Ascending aorta (tissue), 2 donors: ENCODE measurements around the gene CKMT2. TPM values are rescaled to one million over a fixed set of nuclear protein-coding genes. Genes with fewer than 3 reads are reported as not detected.

Source experiments
- DNase-seq, 2 donors: peaks; one replicate each; pipeline ENCODE4 v3.0.0-alpha.2; 2019; ENCODE audit warnings: low spot score in 2 of 2
- H3K27ac ChIP-seq, 2 donors: fragments of 200-600 bp; sonication (generic); one replicate each; pipeline ENCODE4 v1.5.1; 2016 to 2017; ENCODE audit warnings: mild to moderate bottlenecking in 1 of 2
- H3K27me3 ChIP-seq: fragments of 200-600 bp; sonication (generic); one replicate; pipeline ENCODE4 v1.5.1; 2017
- H3K36me3 ChIP-seq, 2 donors: fragments of 200-600 bp; sonication (generic); one replicate each; pipeline ENCODE4 v1.5.1; 2016
- H3K4me1 ChIP-seq, 2 donors: fragments of 200-600 bp; sonication (generic); one replicate each; pipeline ENCODE4 v1.5.1; 2016 to 2017; ENCODE audit warnings: mild to moderate bottlenecking in 1 of 2
- H3K4me3 ChIP-seq, 2 donors: fragments of 200-600 bp; sonication (generic); one replicate each; pipeline ENCODE4 v1.5.1; 2016 to 2017; ENCODE audit warnings: mild to moderate bottlenecking in 1 of 2
- H3K9me3 ChIP-seq, 2 donors: fragments of 200-600 bp; sonication (generic); one replicate each; pipeline ENCODE4 v1.5.1; 2016
- CTCF ChIP-seq, 3 experiments: fragments of 200-600 bp in 2 of 3; fragments of 450-650 bp in 1 of 3; sonication (generic) in 2 of 3; IDR thresholded peaks; one replicate each; pipeline ENCODE4 v1.5.1; 2016 to 2019; ENCODE audit warnings: antibody characterized with exemption in 3 of 3, mild to moderate bottlenecking in 1 of 3, moderate library complexity in 1 of 3
- intact Hi-C: fragments of 100-400 bp; cut with DNase I; formaldehyde crosslinking; loops from one replicate; pipeline ENCODE4 v1.15.1; 2023
- total RNA-seq: library from RNA; depleted of rRNA; stranded (reverse); fragments of >200 nt; gene quantifications from one replicate; pipeline ENCODE4 v1.1.0, GENCODE V29; 2016

Gene CKMT2
- total RNA-seq, 1 donor from 2014 or later: 0.43 TPM

DNA sequence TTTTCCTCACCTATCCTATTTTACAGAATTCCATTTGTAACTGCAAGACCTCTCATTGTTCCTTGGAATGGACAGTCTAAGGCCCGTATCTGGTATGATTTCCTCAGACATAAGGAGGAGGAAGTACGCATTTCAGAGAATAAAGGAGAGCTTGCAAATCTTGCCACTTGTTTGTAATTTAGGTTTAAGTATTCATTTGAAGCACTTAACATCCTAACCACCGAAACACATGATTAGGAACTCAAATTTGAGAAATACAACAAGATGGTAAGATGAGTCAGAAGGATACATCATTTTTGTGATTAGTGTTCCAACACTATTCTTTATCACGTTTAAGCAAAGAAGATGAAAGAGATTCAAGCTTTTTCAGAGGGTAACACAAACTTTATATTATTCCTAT is 64.4 kb downstream of the CKMT2 start:
- Histone ChIP-seq H3K27me3 (no peaks in the 10 kb centered on the region), H3K9me3 (peaks cover 0 to 3% of the 10 kb centered on the region in 2 donors), H3K36me3 (no peaks in the 10 kb centered on the region), H3K4me3 (no peak overlapping the region), H3K4me1 (peaks cover 5 to 15% of the 10 kb centered on the region in 2 donors), H3K27ac (no peak overlapping the region)
- TF ChIP-seq CTCF (IDR thresholded peaks at IDR 0.05): no peak
- no peak for DNase-seq
- intact Hi-C loops: no loop called here

DNA sequence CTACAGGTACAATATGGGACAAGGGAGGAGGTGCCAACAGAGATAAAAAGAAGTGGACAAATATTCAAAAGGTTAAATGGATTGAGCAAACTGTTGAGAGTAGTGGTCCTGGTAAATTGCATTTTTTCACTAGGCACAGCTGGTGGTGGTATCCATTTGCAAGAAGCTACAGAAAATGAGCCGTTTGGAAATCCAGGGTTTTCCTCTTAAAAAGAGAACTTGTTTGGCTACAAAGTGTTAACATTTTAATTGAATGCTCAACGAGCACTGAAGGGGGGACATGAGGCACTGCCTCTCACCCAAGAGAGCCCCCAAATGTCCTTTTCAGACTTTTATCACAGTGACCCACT is 67.8 kb downstream of the CKMT2 start:
- Histone ChIP-seq H3K9me3 (no peaks in the 10 kb centered on the region), H3K36me3 (peaks cover 0 to 6% of the 10 kb centered on the region in 2 donors), H3K27ac (peak overlapping the region; percentile 88 to 93), H3K4me1 (peaks cover 5 to 16% of the 10 kb centered on the region in 2 donors), H3K4me3 (peak overlapping the region; percentile 77 to 96), H3K27me3 (no peaks in the 10 kb centered on the region)
- TF ChIP-seq CTCF (IDR thresholded peaks at IDR 0.05): no peak
- DNase-seq: no peak
- intact Hi-C loops: loop anchor here (2.0 to 10.0 kb wide), 5 partner anchors 68 to 674 kb away; partner anchors contain the start of genes ATG10, CKMT2, DHFR and MSH3

- H3K9me3 ChIP-seq: no peaks in the 10 kb centered on the region
- TF ChIP-seq CTCF (IDR thresholded peaks at IDR 0.05): peak in 2 of 3 experiments; percentile 17 to 19
- H3K36me3 ChIP-seq: peaks cover 0 to 6% of the 10 kb centered on the region in 2 donors
- peak; percentile 74 to 96 for DNase-seq
- peaks cover 5 to 16% of the 10 kb centered on the region in 2 donors for H3K4me1 ChIP-seq
- intact Hi-C loops: loop anchor here (2.0 to 10.0 kb wide), 5 partner anchors 69 to 673 kb away; partner anchors contain the start of genes ATG10, CKMT2, DHFR and MSH3
- H3K27ac ChIP-seq: peak within 1 kb of the TSS; percentile 88 to 93
- H3K27me3 ChIP-seq: no peaks in the 10 kb centered on the region
- H3K4me3 ChIP-seq: peak within 1 kb of the TSS; percentile 77 to 96
Observed at GRCh38 chr5:81301271-81302015, 68.3 kb downstream of the CKMT2 start, which contains the start of gene ZCCHC9. ZCCHC9 (plus strand) TSS chr5:81301587; CDS start chr5:81304758, 3,171 bp downstream.

DNA sequence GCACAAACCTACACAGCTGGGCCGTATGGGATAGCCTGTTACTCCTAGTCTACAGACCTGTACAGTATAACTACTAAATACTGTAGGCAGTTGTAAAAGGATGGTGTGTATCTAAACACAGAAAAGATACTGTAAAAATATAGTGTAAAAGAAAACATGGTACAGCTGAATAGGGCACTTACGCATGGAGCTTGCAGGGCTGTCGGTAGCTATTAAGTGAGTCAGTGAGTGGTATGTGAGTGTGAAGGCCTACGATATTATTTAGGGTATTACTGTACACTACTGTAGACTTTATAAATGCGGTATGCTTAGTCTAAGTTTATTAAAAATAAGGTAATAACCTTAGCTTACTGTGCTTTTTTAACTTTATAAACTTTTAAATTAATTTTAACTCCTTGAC is 69.5 kb downstream of the CKMT2 start:
- Histone ChIP-seq H3K36me3 (peaks cover 0 to 6% of the 10 kb centered on the region in 2 donors), H3K27ac (no peak overlapping the region), H3K4me3 (peak overlapping the region; percentile 77 to 96), H3K4me1 (peaks cover 5 to 16% of the 10 kb centered on the region in 2 donors), H3K9me3 (no peaks in the 10 kb centered on the region), H3K27me3 (no peaks in the 10 kb centered on the region)
- intact Hi-C loops: loop anchor here (5.0 to 10.0 kb wide), 2 partner anchors 205 to 672 kb away; partner anchors contain the start of gene ATG10
- no peak for TF ChIP-seq CTCF (IDR thresholded peaks at IDR 0.05)
- no peak for DNase-seq

DNA sequence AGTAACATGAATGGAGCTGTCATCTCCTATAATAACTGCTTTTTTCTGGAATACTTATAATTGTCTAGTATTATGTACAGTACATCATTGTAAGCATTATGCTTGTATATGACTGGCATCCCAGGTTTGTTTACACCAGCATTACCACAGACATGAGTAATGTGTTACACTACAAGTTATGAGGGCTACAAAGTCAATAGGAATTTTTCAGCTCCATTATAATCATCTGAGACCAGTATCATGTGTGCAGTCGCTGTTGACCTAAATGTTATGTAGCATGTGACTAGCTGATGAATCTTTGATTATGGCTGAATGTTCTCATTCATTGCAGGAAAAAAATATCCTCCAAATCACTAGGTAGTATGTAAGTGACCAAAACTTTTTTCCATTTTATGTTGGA is 70.4 kb downstream of the CKMT2 start:
- Histone ChIP-seq H3K27ac (no peak overlapping the region), H3K36me3 (peaks cover 0 to 6% of the 10 kb centered on the region in 2 donors), H3K4me1 (peaks cover 5 to 16% of the 10 kb centered on the region in 2 donors), H3K27me3 (no peaks in the 10 kb centered on the region), H3K4me3 (no peak overlapping the region), H3K9me3 (no peaks in the 10 kb centered on the region)
- TF ChIP-seq CTCF (IDR thresholded peaks at IDR 0.05): no peak
- intact Hi-C loops: loop anchor here (5.0 to 10.0 kb wide), 2 partner anchors 204 to 671 kb away; partner anchors contain the start of gene ATG10
- no peak for DNase-seq
